NB4 (cell line): Measurements from ENCODE around the gene NTN3.

Source experiments
- CTCF ChIP-seq: IDR thresholded peaks from one replicate; pipeline ENCODE4 v1.5.1; 2012; ENCODE audit warnings: low read depth, low read length
- POLR2A ChIP-seq: IDR thresholded peaks from 2 replicates; pipeline ENCODE4 v1.6.1; 2011; ENCODE audit warnings: mild to moderate bottlenecking; ENCODE audit not compliant: insufficient read length; ENCODE audit errors: extremely low read depth

GRCh38 chr16:2482708-2483534 is 11.8 kb downstream of the NTN3 start:
- TF ChIP-seq POLR2A (no peak), CTCF (no peak)
